ENCODE measurements around the gene ECE2. TPM values are rescaled to one million over a fixed set of nuclear protein-coding genes. Genes with fewer than 3 reads are reported as not detected.

ECE2 gene
- total RNA-seq, 3 donors from 2014 or later (not counting 1 experiment from before 2014, with no cell fraction given), result not detected

- TF ChIP-seq, protein P1, sequence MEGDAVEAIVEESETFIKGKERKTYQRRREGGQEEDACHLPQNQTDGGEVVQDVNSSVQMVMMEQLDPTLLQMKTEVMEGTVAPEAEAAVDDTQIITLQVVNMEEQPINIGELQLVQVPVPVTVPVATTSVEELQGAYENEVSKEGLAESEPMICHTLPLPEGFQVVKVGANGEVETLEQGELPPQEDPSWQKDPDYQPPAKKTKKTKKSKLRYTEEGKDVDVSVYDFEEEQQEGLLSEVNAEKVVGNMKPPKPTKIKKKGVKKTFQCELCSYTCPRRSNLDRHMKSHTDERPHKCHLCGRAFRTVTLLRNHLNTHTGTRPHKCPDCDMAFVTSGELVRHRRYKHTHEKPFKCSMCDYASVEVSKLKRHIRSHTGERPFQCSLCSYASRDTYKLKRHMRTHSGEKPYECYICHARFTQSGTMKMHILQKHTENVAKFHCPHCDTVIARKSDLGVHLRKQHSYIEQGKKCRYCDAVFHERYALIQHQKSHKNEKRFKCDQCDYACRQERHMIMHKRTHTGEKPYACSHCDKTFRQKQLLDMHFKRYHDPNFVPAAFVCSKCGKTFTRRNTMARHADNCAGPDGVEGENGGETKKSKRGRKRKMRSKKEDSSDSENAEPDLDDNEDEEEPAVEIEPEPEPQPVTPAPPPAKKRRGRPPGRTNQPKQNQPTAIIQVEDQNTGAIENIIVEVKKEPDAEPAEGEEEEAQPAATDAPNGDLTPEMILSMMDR (IDR thresholded peaks at IDR 0.05), result no peak
- peaks cover 7% of the 10 kb centered on the region for H3K36me3 Mint-ChIP-seq
- Histone ChIP-seq H3K4me3 (ENCODE audit: low read length) (no peak overlapping the region), H3K27me3 (ENCODE audit: control insufficient read depth, insufficient read depth, low read length) (peaks cover 24% of the 10 kb centered on the region), H3K9me3 (ENCODE audit: control insufficient read depth, insufficient read depth, low read length) (no peaks in the 10 kb centered on the region), H3K4me1 (ENCODE audit: control insufficient read depth, insufficient read depth, low read length) (peaks cover 19% of the 10 kb centered on the region), H3K27ac (ENCODE audit: low read length) (no peak overlapping the region), H3K36me3 (ENCODE audit: control insufficient read depth, insufficient read depth, low read length) (no peaks in the 10 kb centered on the region)
- intact Hi-C loops (cut with micrococcal nuclease), result no loop called here
- WGBS (ENCODE audit: insufficient coverage), result 64% methylated on average over 3 of the region's 3 CpGs
- H3K4me3 Mint-ChIP-seq, result peak overlapping the region; percentile 87
- no peaks in the 10 kb centered on the region for H3K9me3 Mint-ChIP-seq
- no peak overlapping the region for H3K27ac Mint-ChIP-seq
- DNase-seq, result no peak
- peaks cover 10 to 13% of the 10 kb centered on the region in 2 donors for H3K4me1 Mint-ChIP-seq
- H3K27me3 Mint-ChIP-seq (ENCODE audit: low read depth in 2 of 2), result peaks cover 24 to 39% of the 10 kb centered on the region in 2 donors
- ATAC-seq, result no peak
Measured at GRCh38 chr3:184231671-184232070, 44.2 kb upstream of the ECE2 start.

- peaks cover 19% of the 10 kb centered on the region for H3K4me1 ChIP-seq (ENCODE audit: control insufficient read depth, insufficient read depth, low read length)
- H3K27me3 ChIP-seq (ENCODE audit: control insufficient read depth, insufficient read depth, low read length), result peaks cover 24% of the 10 kb centered on the region
- Mint-ChIP-seq H3K27ac (no peak overlapping the region), H3K9me3 (no peaks in the 10 kb centered on the region), H3K27me3 (ENCODE audit: low read depth in 2 of 2) (peaks cover 24 to 30% of the 10 kb centered on the region in 2 donors), H3K4me3 (no peak overlapping the region), H3K4me1 (peaks cover 10 to 13% of the 10 kb centered on the region in 2 donors), H3K36me3 (peaks cover 7% of the 10 kb centered on the region)
- no peak overlapping the region for H3K27ac ChIP-seq (ENCODE audit: low read length)
- TF ChIP-seq, protein P1 (IDR thresholded peaks at IDR 0.05), result no peak
- ATAC-seq (no peak), DNase-seq (no peak)
- no peaks in the 10 kb centered on the region for H3K9me3 ChIP-seq (ENCODE audit: control insufficient read depth, insufficient read depth, low read length)
- intact Hi-C loops (cut with micrococcal nuclease), result no loop called here
- WGBS (ENCODE audit: insufficient coverage), result 87% methylated on average over 23 of the region's 23 CpGs
- no peak overlapping the region for H3K4me3 ChIP-seq (ENCODE audit: low read length)
- H3K36me3 ChIP-seq (ENCODE audit: control insufficient read depth, insufficient read depth, low read length), result no peaks in the 10 kb centered on the region
Measured at GRCh38 chr3:184233127-184233843, 42.5 kb upstream of the ECE2 start.

GRCh38 chr3:184234224-184234623 is 41.6 kb upstream of the ECE2 start:
- intact Hi-C loops (cut with micrococcal nuclease), result no loop called here
- WGBS (ENCODE audit: insufficient coverage), result 42% methylated on average over 4 of the region's 4 CpGs
- peaks cover 13% of the 10 kb centered on the region for H3K4me1 ChIP-seq (ENCODE audit: control insufficient read depth, insufficient read depth, low read length)
- no peaks in the 10 kb centered on the region for H3K9me3 Mint-ChIP-seq
- peaks cover 24 to 25% of the 10 kb centered on the region in 2 donors for H3K27me3 Mint-ChIP-seq (ENCODE audit: low read depth in 2 of 2)
- no peak for DNase-seq
- H3K36me3 ChIP-seq (ENCODE audit: control insufficient read depth, insufficient read depth, low read length), result no peaks in the 10 kb centered on the region
- H3K27ac Mint-ChIP-seq, result no peak overlapping the region
- peaks cover 8 to 10% of the 10 kb centered on the region in 2 donors for H3K4me1 Mint-ChIP-seq
- H3K4me3 Mint-ChIP-seq, result no peak overlapping the region
- H3K27ac ChIP-seq (ENCODE audit: low read length), result no peak overlapping the region
- H3K27me3 ChIP-seq (ENCODE audit: control insufficient read depth, insufficient read depth, low read length), result peaks cover 21% of the 10 kb centered on the region
- TF ChIP-seq, protein P1 (IDR thresholded peaks at IDR 0.05), result no peak
- peaks cover 7% of the 10 kb centered on the region for H3K36me3 Mint-ChIP-seq
- no peak for ATAC-seq
- no peaks in the 10 kb centered on the region for H3K9me3 ChIP-seq (ENCODE audit: control insufficient read depth, insufficient read depth, low read length)
- H3K4me3 ChIP-seq (ENCODE audit: low read length), result no peak overlapping the region

All from natural killer cell (primary cell).